ENCODE measurements around the gene HACD2.

Gene HACD2

DNA sequence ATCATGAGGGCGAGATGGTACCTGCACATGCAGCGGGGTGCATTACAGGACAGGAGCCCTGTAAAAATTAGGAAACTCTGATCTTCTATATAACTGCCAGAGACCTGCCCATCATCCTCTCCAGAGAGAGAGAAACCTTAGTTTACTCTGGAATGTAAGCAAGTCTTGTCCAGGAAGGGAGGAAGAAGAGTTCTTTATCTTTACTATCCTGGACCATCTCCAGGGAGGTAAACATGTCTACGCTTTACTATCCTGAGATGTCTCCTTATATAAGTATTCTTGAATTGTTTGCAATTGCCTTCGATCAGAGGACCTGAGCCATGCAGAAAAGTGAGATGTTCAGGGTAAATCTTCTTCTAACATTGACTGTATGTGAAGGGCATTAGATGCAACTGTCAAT lies 12.7 kb upstream of the HACD2 start:
- DNase-seq (ENCODE audit: extremely low read depth, insufficient read length), result no peak
- Histone ChIP-seq H3K36me3 (ENCODE audit: control insufficient read depth, insufficient read depth, low read length) (no peaks in the 10 kb centered on the region; the same call in 1 of the 2 replicates), H3K4me3 (replicated peaks; ENCODE audit: low read depth, low read length) (no peak overlapping the region), H3K27me3 (replicated peaks; ENCODE audit: control insufficient read depth, insufficient read depth, low read length) (no peaks in the 10 kb centered on the region)
- TF ChIP-seq, protein P1, sequence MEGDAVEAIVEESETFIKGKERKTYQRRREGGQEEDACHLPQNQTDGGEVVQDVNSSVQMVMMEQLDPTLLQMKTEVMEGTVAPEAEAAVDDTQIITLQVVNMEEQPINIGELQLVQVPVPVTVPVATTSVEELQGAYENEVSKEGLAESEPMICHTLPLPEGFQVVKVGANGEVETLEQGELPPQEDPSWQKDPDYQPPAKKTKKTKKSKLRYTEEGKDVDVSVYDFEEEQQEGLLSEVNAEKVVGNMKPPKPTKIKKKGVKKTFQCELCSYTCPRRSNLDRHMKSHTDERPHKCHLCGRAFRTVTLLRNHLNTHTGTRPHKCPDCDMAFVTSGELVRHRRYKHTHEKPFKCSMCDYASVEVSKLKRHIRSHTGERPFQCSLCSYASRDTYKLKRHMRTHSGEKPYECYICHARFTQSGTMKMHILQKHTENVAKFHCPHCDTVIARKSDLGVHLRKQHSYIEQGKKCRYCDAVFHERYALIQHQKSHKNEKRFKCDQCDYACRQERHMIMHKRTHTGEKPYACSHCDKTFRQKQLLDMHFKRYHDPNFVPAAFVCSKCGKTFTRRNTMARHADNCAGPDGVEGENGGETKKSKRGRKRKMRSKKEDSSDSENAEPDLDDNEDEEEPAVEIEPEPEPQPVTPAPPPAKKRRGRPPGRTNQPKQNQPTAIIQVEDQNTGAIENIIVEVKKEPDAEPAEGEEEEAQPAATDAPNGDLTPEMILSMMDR (IDR thresholded peaks at IDR 0.05; ENCODE audit: insufficient read depth, low read length, poor library complexity, severe bottlenecking), result no peak

DNA sequence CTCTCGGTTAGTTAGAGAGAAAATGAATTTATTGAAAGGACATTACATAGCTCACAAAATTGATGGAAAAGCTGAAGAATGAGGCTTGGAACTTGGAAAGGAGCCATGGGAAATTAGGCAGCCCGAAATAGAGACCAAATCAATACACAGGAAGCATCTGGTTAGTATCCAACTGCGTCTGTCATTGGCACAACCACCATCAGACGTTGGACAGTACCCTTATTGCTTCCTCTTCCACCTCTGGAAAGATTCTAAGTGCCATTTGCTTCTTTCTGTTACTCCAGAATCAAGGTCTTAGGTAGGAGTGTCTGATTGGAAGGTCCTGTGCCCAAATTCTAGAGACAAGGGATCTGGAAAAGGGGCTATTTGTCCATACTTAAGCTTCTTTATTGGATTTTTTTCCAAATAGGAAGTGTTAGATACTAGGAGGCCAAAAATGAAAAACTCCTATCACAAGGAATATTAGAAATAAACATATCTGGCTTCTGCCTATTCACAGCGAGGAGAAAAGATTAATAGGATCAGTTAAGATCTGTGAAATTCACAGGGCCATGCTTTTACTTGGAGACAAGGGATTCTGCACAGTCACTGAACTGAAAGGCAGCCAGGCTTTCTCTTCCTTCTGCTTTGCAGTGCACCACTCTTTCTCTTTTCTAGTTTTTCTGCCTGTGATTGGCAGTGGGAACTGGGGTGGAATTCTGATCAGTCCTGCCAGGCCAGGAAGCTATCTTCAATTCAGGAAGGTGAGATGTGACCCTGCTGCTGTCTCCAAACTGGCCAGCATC lies 10.7 kb upstream of the HACD2 start:
- H3K27me3 ChIP-seq (replicated peaks; ENCODE audit: control insufficient read depth, insufficient read depth, low read length), result no peaks in the 10 kb centered on the region
- TF ChIP-seq, protein P1 (IDR thresholded peaks at IDR 0.05; ENCODE audit: insufficient read depth, low read length, poor library complexity, severe bottlenecking), result no peak
- peaks cover 2% of the 10 kb centered on the region; the same call in 1 of the 2 replicates for H3K36me3 ChIP-seq (ENCODE audit: control insufficient read depth, insufficient read depth, low read length)
- DNase-seq (ENCODE audit: extremely low read depth, insufficient read length), result no peak
- no peak overlapping the region for H3K4me3 ChIP-seq (replicated peaks; ENCODE audit: low read depth, low read length)

DNA sequence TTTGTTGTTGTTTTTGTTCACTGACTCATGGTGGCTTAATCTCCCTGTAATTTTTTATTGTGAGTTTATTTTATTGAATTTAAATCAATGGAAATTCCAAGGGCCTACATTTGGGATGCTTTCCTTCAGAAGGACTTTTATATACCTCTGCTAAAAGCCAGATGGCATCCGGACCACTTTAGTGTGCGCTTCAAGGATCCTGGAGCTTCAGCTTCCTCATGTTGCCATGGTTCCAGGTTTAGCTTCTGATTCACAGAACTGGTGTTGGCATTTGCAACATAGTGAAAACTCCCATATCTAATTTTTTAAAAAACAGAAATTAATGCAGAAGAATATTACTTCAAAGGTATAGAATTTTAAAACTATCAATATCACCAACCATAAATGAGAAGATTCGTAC lies 8.5 kb upstream of the HACD2 start:
- DNase-seq (ENCODE audit: extremely low read depth, insufficient read length), result no peak
- H3K4me3 ChIP-seq (replicated peaks; ENCODE audit: low read depth, low read length), result no peak overlapping the region
- TF ChIP-seq, protein P1 (IDR thresholded peaks at IDR 0.05; ENCODE audit: insufficient read depth, low read length, poor library complexity, severe bottlenecking), result no peak
- H3K36me3 ChIP-seq (ENCODE audit: control insufficient read depth, insufficient read depth, low read length), result peaks cover 2% of the 10 kb centered on the region
- no peaks in the 10 kb centered on the region for H3K27me3 ChIP-seq (replicated peaks; ENCODE audit: control insufficient read depth, insufficient read depth, low read length)

DNA sequence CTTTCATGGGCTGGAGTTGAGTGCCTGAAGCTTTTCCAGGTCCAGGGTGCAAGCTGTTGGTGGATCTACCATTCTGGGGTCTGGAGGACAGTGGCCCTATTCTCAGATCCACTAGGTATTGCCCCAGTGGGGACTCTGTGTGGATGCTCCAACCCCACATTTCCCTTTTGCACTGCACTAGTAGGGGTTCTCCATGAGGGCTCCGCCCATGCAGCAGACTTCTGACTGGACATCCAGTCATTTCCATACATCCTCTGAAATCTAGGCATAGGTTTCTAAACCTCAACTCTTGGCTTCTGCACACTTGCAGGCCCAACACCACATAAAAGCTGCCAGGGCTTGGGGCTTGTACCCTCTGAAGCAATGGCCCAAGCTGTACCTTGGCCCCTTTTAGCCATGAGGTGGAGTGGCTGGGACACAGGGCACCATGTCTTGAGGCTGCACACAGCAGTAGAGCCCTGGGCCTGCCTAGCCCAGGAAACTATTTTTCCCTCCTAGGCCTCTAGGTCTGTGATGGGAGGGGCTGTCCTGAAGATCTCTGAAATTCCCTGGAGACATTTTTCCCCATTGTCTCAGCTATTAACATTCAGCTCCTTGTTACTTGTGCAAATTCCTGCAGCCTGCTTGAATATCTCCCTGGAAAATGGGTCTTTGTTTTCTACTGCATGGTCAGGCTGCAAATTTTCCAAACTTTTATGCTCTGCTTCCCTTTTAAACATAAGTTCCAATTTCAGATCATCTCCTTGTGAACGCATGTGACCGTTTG lies 6.0 kb upstream of the HACD2 start:
- DNase-seq (ENCODE audit: extremely low read depth, insufficient read length), result no peak
- TF ChIP-seq, protein P1 (IDR thresholded peaks at IDR 0.05; ENCODE audit: insufficient read depth, low read length, poor library complexity, severe bottlenecking), result no peak
- no peak overlapping the region for H3K4me3 ChIP-seq (replicated peaks; ENCODE audit: low read depth, low read length)
- H3K27me3 ChIP-seq (replicated peaks; ENCODE audit: control insufficient read depth, insufficient read depth, low read length), result no peaks in the 10 kb centered on the region
- H3K36me3 ChIP-seq (ENCODE audit: control insufficient read depth, insufficient read depth, low read length), result peaks cover 2% of the 10 kb centered on the region

DNA sequence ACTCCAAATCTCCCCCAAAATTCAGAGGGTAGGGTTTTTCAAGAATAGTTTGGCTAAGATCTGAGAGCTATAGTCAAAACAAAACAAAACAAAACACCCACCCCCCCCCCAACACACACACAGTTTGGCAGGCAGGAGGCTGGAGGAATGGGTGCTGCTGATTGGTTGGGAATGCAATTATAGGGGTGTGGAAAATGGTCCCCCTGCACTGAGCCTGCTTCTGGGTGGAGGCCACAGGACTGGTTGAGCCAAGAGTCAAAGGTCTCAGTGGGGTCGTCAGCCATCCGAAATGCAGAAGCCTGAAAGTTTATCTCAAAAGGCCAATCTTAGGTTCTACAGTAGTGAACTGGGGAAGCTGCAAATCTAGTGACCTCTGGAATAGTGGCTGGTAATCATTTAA lies 2.5 kb upstream of the HACD2 start:
- H3K4me3 ChIP-seq (replicated peaks; ENCODE audit: low read depth, low read length), result no peak overlapping the region

More for the DNA sequence above, 2.5 kb upstream of the HACD2 start:
- Histone ChIP-seq H3K27me3 (replicated peaks; ENCODE audit: control insufficient read depth, insufficient read depth, low read length) (no peaks in the 10 kb centered on the region), H3K36me3 (ENCODE audit: control insufficient read depth, insufficient read depth, low read length) (peaks cover 2% of the 10 kb centered on the region)
- TF ChIP-seq, protein P1 (IDR thresholded peaks at IDR 0.05; ENCODE audit: insufficient read depth, low read length, poor library complexity, severe bottlenecking), result no peak
- no peak for DNase-seq (ENCODE audit: extremely low read depth, insufficient read length)
